Adipose tissue (tissue), 3 donors: Measurements from ENCODE around the gene VTN. TPM values are rescaled to one million over a fixed set of nuclear protein-coding genes. Genes with fewer than 3 reads are reported as not detected.

Experiments used
- H3K27ac ChIP-seq: one replicate; pipeline ENCODE4 v1.5.1; 2013; ENCODE audit warnings: low read depth, low read length
- WGBS, 3 donors: extraction: QIAGEN DNeasy Blood & Tissue Kit; methylation state at CpG; one replicate each; pipeline ENCODE4 v1.1.7; 2013; 5-methylcytosine and 5-hydroxymethylcytosine counted together
- polyA plus RNA-seq, 3 donors: library from polyadenylated mRNA; stranded (reverse); fragments of 200-250 nt; gene quantifications; one replicate each; pipeline ENCODE4 v1.2.3, GENCODE V29; 2013
- donor health status: healthy with polysubstance abuse.
- donor health status: Bipolar disorder and iron deficiency.
- donor health status: healthy.

VTN gene
- polyA plus RNA-seq, 3 donors = 2.1 to 6.9 (median 2.1) TPM

GRCh38 chr17:28333083-28333746, 36.9 kb downstream of the VTN start:
- no peak overlapping the region for H3K27ac ChIP-seq
- 41 to 84% (median 63%) methylated on average over 1 of the region's 1 CpG for WGBS, 3 donors

- no peak overlapping the region for H3K27ac ChIP-seq
- 54 to 91% (median 85%) methylated on average over 6 of the region's 6 CpGs for WGBS, 3 donors
Observed at GRCh38 chr17:28331891-28332420, 38.2 kb downstream of the VTN start.

DNA sequence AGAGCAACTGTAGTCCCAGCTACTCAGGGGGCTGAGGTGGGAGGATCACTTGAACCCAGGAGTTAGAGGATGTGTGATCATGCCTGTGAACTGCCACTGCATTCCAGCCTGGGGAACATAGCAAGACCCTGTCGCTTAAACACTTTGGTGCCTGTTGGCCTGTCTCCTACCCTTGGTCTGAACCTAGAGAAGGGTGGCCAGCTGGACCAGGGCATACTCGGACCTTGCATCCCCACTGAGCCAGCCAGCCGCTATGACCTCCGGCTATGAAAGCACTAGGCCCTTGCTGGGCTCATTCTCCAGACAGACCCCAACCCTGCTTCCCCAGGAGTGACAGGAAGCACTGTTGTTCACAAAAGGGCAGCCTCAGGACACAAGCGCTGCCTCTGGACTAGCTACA, 39.4 kb downstream of the VTN start:
- WGBS, 3 donors = 68 to 94% (median 91%) methylated on average over 5 of the region's 5 CpGs
- no peak overlapping the region for H3K27ac ChIP-seq

- no peak overlapping the region for H3K27ac ChIP-seq
- WGBS, 3 donors = 72 to 80% (median 77%) methylated on average over 4 of the region's 4 CpGs
Observed at GRCh38 chr17:28328325-28328724, 41.8 kb downstream of the VTN start.

DNA sequence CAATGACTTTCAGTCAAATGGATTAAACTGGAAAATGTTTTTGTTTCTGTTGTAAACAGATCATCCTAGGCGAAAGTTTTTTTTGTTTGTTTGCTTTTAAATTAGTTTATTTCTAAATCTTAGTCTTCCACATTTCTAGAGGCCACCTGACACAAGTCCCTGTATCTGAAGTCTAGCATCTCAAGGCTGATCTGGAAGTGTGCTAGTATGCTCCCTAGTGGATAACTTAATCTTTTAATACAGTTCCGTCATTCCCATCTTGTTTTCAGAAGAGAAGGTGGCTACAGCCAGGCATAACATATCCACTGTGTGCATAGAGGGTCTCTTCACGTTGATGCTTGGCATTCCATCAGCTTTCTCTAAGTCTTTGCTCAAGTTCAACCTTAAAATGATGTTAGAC, 42.4 kb downstream of the VTN start:
- 39 to 75% (median 73%) methylated on average over 3 of the region's 3 CpGs for WGBS, 3 donors
- no peak overlapping the region for H3K27ac ChIP-seq

DNA sequence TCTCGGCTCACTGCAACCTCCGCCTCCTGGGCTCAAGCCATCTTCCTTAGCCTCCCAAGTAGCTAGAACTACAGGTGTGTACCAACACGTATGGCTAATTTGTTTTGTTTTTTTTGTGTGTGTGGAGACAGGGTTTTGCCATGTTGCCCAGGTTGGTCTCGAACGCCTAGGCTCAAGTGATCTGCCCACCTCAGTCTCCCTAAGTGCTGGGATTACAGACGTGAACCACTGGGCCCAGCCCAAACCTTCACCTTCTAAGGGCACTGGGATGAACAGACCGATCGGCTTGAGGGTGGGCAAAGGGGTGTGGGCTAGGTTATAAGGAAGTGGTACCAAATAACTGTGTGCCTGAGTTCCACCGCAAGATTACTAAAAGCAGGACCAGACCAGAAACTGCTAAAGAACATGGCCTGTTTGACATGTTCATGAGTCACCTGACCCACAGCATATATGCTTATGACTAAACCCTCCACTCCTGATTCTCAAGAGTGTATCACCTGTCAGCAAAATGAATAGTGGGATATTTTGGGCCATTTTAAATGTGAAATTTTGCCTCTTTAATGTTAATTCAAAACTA, 43.0 kb downstream of the VTN start:
- no peak overlapping the region for H3K27ac ChIP-seq
- 76 to 93% (median 89%) methylated on average over 9 of the region's 9 CpGs for WGBS, 3 donors

DNA sequence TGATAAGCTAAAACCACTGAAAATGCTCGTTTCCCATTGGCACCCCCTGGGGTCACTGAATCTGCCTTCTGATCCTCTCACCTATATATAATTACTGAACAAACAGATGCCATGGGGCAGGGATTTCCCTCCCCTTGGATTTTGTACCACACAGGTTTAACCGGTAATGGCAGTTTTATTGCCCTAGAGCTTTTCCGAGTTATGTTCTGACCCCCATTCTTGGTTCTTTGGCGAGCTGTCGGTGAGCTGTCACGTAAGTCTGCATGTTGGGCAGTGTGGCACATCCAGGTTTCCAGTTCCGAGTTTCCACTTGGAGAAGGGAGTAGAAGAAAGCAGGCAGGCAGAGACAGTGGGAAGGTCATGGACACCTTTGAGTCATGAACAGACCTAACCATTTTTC, 44.0 kb downstream of the VTN start:
- H3K27ac ChIP-seq = no peak overlapping the region
- 25 to 94% (median 83%) methylated on average over 7 of the region's 7 CpGs for WGBS, 3 donors

- no peak overlapping the region for H3K27ac ChIP-seq
- WGBS, 3 donors = 25 to 75% (median 65%) methylated on average over 5 of the region's 5 CpGs
Observed at GRCh38 chr17:28325211-28325610, 44.9 kb downstream of the VTN start.

GRCh38 chr17:28324781-28325180, 45.3 kb downstream of the VTN start:
- 34 to 76% (median 63%) methylated on average over 3 of the region's 3 CpGs for WGBS, 3 donors
- H3K27ac ChIP-seq = no peak overlapping the region

DNA sequence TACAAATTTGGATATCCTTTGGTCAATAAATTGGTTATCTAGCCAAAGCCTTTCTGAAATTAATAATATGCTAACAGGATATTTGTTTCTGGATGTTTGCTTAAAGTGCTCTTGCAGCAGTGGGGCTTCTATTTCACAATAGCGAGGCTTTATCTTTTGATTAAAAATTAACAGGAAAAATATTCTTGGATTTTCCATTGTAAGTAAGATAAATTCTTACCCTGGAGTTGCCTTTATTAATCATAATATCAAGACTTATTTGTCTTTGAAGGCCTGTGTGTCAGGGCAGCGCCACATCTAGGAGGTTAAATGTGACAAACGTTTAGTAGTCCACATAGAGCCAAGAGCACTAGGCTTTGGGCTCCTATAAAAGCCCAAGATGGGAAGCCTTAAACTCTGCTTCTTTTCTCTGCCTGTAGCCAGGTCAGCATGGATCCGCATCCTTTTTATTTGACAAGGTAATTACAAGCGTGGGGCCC, 45.8 kb downstream of the VTN start:
- whole genome bisulfite sequencing, 3 donors = 32 to 87% (median 79%) methylated on average over 5 of the region's 5 CpGs
- H3K27ac ChIP-seq = no peak overlapping the region

DNA sequence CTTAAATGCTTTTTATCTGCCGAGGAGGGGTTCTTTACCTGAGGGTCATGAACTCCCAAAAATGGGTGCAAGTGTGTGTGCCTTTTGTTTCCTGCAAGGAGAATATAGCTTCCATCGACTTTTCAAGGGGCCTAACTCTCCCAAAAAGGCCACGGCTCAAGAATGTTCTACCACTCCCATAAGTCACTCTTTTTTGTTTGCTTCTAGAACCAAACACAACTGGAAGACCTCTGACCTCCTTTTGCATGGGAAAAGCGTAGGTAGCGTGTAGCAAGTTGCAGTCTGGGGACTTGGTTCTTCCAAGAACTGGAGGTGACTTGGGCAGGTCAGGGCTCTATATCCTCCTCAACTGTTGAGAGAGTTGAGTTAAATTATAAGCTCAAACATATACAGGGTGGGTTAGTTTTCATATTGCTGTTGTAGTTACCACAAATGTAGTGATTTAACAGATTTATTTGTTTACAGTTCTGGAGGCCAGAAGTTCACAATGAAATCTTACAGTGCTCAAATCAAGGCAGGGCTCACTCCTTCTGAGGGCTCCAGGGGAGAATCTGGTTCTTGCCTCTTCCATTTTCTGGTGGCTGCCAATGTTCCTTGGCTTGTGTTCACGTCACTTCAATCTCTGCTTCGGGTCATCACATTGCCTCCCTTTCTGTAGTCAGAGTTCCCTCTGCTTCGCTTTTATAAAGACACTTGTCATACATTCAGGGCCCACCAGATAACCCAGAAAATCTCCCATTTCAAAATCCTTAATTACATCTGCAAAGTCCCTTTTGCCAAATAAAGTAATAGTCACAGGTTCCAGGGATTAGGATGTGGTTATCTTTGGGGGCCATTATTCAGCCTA, 49.7 kb downstream of the VTN start:
- WGBS, 3 donors = 27 to 75% (median 74%) methylated on average over 8 of the region's 8 CpGs
- H3K27ac ChIP-seq = no peak overlapping the region

DNA sequence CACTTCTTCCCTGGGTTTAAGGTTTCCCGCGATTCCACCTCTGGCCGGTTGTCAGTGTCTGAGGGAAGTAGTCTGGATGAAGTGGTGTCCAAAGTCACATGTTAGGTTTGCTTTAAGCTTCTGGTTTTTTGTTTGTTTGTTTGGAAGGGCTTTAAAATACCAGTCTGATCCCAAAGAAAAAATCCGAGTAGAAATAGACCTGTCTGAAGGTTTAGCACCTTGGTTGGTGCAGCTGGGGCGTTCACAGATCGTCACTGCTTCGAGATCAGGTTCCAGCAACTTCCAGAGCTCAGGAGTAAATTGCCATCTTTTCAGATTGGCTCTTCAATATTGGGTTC, 50.5 kb downstream of the VTN start:
- no peak overlapping the region for H3K27ac ChIP-seq
- WGBS, 3 donors = 4 to 6% (median 5%) methylated on average over 7 of the region's 7 CpGs

DNA sequence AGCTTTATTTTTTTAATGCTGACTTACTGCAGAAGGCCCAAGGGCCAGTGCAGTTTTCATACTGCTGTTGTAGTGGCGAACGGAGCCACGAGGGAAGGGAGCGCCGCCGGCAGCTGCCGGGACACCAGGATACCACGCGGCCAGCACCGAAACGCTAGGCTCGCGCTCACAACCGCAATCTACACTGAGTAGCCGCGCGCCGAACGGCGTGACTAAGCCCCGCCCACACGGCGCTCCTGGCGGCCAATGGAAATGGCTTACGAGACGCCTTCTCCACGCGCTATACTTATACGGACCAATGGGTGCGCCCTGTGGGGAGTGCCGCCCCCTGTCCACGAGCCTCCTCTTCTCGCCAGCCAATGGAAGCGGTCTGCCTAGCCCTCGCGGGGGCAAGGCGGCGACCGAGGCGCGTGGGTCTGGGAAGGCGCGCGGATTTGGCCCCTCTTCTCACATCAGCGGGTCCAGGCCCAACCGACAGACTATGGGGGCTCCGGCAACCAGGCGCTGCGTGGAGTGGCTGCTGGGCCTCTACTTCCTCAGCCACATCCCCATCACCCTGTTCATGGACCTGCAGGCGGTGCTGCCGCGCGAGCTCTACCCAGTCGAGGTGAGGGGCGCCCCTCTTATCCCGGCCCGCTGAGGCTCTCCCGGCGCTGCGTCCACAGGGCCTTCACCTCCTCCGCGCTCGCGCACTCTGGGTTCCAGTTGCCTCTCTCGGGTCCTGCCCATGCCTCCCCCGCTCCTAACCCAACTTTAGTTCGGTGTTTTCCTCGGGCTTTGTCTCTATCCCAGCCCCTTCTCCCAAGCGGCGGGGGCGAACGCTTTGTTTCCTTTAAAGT, 51.1 kb downstream of the VTN start, which contains the start of gene TMEM97:
TSS of gene TMEM97 (plus strand) at position 442 of the 839 bp plus-strand sequence. CDS start at position 482, 40 bp downstream.
- no peak within 1 kb of the TSS for H3K27ac ChIP-seq
- WGBS, 3 donors = 0 to 1% (median 0%) methylated on average over 70 to 72 of the region's 72 CpGs

DNA sequence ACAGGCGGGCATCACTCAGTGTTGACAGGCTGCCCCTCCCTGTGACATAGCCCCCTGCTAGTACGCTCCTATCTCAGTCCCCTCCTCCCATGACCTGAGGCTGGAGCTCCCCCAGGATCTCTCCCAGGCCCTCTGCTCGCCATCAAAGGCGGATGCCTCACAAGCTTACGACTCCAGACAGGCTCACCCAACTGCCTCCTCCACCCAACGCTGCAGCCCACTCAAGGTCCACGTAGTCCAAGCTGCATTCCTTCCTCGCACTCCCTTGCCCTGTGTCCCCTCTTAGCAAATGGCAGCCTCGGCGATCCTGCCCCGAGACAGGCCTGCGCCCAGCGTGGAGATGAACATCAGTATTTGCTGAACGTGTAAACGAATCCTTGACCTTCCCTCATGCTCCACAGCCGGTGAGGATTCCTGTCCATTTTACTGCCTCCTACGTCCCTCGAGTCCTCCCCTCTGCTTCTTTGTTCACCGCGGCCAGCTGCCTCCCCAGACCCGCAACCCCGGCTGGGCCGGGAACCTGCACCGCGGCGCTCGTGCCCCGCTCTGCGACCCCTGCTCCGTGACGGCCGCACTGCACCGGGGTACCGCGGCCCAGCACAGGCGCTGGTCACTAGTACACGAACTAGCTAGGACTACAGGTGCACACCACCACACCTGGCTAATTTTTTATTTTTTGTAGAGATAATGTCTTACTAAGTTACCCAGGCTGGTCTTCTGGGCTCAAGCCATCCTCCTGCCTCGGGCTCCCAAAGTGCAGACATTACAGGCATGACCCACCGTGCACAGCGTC, 51.9 kb downstream of the VTN start:
- no peak overlapping the region for H3K27ac ChIP-seq
- WGBS, 3 donors = 7 to 14% (median 13%) methylated on average over 40 of the region's 40 CpGs
